NCI-H2171 treated with DMSO at 0.1 percent for 48 hours (cell line): ENCODE measurements around the gene SLC49A4.

Experiments
- DNase-seq: peaks from one replicate; lab custom pipeline; 2025; lab: John Stamatoyannopoulos, UW

SLC49A4 gene

GRCh38 chr3:122908251-122908650, 113.4 kb downstream of the SLC49A4 start:
- DNase-seq, result no peak

DNA sequence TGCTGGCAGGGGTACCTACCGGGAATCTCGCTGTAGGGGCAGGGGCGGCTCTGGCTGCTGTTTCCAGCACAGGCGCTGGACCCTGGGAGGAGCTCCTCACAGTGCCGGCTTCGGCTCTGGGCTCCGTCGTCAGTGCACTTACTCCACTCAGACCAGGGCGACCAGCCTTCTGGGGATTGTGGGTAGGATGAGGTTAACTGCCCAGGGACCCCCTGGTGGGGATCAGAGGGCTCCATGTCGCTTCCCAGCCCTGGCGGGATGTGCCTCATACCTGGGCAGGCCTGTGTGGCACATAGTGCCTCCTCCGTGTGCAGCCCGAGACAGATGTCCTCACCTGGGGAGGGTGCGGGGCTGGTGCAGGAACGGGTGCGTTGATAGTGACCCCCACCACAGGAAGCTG, 117.0 kb downstream of the SLC49A4 start:
- no peak for DNase-seq

- DNase-seq, result no peak
These were observed 118.1 kb downstream of the SLC49A4 start for GRCh38 chr3:122912772-122913538.

DNA sequence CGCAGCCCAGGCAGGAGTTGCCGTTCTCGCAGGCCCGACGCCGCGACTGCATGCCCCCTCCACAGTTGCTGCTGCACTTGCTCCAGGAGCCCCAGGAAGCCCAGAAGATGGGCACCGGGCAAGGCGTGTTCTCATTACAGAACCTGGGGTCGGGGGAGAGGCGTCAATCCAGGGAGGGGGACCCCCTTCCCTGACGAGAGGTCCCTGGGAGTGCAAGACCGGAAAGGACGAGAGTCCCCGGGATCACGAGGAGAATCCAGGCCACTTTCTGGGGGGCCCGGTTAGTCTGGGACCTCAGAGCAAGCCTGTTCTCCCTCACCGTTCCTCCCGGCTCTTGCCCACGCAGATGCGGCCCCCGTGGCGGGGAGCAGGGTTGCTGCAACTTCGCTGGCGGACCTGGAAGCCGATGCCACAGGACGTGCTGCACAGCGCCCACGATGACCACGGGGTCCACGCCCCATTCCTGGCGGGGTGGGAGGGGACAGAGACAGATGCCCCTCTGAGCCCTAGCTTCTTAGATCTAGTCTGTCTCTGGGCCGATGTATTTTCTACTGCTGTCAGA, 118.8 kb downstream of the SLC49A4 start:
- DNase-seq, result no peak

DNA sequence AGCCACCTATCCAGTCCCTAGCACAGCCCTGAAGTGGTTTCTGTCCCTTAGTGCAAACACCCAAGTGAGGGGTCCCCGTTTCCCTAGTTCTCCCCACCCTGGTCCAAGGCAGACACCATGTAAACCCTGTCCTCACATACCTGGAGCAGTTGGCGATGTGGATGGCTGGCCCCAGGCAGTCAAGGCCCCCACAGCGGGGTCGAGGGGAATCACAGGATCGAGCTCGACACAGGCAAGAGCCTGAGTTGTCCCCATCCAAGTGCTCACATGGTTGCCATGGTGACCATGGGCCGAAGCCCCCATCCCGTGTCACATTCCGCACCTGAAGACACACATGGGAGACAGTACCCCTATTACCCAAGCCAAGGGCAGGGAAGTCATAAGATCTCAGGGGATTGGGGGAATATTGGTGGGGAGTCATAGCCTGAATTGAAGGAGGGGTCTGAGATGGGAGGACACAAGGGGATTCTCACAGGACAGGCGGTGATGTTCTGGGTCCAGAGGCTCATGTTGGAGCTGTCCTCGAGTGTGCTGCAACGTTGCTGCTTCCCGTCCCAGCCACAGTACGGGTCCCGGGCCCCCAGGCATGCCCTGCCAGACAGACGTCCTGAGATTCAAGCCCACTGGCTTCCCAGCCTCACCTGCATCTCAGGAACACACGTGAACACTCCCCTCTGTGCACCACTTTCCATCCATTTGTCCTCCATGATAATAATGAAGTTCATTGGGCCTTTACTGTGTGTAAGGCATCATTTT, 120.6 kb downstream of the SLC49A4 start:
- no peak for DNase-seq

DNA sequence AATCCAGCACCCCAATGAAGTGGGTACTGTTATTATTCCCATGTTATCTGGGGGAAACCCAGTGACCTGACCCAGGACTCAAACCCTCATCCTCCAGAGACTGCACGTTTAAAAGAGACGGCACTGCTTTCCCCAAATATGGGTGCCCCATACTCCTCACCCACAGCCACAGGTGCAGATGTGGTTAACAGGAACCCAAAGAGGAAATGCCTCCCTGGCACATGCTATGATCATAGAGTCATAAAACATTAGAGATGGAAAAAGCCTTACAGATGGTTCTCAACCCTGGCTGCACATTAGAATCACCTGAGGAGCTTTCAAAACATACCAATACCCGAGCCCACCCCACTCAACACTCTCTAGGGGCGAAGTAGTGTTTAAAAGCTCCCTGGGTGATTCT, 121.2 kb downstream of the SLC49A4 start:
- no peak for DNase-seq

DNA sequence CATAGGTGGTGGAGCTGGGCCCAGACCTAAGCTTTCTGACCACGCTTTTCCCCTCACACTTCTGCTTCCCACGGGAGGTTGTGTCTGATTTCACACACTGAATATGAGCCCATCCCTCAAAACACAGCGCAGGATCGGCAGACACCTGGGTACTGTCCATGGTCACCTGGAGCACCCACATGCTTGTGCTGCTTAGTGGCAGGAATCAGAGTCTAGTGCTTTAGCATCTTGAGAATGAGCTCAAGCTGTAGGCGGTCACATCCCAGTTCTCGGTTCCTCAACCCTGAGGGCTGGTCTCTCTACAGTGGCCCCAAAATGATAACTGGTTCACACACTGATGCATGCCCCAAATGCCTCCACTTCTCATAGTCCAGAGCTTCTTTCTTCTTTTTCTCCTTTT, 121.7 kb downstream of the SLC49A4 start:
- no peak for DNase-seq

- no peak for DNase-seq
These were observed 122.5 kb downstream of the SLC49A4 start for GRCh38 chr3:122917412-122917811.

- DNase-seq, result no peak
These were observed 123.9 kb downstream of the SLC49A4 start for GRCh38 chr3:122918576-122919290.

GRCh38 chr3:122919291-122919610, 124.4 kb downstream of the SLC49A4 start:
- DNase-seq, result no peak

DNA sequence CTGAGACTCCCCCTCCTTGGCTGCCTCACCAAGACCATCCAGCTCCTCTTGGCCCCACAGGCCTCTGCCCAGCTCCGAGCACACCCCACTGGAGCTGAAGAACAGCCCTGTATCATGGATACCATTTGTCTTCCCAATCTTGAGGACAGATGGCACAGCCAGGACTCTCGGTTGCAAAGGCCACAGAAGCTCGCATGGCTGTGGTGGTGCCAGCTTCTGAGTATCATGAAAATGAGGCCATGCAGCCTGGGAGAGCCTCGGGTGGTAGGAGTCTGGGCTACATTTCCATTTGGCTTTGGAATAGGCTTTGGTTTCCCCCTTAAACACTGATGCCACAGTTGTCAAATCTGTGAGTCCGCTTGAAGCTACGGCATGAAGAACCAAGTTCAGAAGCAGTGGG, 126.1 kb downstream of the SLC49A4 start:
- DNase-seq, result no peak

DNA sequence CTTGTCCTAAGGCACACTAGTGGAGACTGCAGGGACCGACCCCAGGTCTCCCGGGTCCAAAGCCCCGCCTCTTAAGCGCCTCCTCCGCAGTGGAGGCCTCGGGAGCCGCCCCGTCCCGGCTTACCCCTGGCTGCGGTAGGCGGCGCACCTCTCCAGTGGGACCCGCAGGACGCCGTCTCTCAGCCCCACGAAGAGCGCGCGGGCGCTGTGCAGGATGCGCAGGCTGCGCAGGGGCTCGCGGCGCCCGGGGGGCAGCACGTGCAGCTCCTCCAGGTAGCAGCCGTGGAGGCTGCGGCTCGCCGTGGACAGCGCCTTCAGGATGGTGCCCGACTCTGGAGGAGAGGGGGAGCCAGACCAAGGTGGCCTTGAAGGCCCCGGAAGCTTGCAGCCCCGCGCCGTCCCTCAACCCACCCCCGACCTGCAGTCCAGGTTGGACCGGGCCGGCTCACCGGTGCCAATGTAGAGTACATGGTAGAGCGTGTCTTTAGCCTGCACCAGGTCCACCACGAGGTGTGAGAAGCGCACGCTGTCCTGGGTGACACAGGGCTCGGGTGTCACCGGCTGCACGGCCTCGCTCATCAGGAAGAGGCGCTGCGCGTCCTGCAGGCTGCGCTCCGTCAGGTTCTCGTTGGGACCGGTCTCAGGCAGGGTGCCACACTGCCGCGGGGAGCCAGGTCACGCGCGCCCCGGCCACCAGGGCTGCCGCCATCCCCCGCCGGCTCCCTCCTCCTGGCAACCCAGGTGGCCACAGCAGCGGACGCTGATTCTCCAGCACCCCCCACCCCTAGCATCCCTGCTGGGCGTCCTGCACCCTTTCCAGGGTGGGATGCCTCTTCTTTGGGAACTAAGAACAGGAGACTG, 127.2 kb downstream of the SLC49A4 start:
- peak; percentile 25 for DNase-seq

GRCh38 chr3:122923611-122924010, 128.7 kb downstream of the SLC49A4 start:
- DNase-seq, result peak; percentile 25

DNA sequence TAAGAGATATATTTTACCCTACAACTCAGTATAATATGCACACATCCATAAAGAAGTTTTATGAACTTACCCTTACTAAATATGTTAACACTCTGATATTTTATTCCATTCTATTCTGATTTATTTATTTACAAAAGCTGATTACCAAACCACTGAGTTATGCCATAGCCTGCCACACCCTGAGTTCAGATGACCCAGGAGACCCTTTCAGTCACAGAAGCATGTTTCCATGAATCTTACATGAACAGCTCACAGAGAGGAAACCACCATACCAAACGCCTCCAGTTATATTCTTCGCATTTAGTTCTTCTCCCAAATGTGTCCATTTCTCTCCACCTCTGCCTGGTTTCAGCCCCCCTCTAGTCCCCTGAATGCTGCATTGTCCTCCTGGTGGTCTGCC, 129.2 kb downstream of the SLC49A4 start:
- DNase-seq, result no peak

DNA sequence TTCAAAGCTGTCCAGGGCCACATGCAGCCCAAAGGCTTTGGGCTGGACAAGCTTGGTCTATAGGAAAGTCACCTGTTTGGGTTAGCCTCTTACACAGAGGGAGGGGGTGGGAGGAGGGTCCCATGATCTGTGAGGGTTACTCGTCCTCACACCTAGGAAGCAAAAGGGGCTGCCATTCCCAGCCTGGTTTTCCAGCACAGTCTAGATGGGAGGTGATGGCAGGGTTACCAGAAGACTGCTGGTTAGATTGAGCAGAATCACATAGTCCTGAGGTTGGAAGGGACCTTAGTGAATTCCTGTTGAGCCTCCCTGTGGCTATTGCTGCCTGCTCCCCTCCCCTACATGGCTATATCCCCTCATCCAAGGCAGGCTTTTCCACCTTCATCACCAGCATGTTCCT, 130.9 kb downstream of the SLC49A4 start:
- no peak for DNase-seq

DNA sequence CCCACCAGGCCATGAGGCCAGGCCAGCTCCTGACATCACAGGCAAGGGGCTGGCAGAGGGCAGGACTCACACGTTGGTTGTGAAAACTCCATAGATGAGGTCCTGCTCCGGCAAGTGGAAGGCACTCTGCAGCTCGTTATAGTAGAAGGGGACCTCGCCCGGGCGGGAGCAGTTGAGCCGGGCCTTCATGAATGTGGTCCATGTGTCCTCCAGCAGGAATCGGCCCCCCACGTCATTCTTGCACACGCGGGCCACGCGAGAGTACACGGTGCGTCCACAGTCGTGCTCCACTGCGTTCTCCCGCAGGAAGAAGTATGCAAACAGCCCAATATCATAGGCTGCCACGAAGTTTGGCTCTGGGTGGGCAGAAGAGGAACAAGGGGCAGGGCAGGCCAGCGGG, 131.5 kb downstream of the SLC49A4 start:
- DNase-seq, result no peak

- DNase-seq, result no peak
These were observed 131.9 kb downstream of the SLC49A4 start for GRCh38 chr3:122926811-122927210.

- no peak for DNase-seq
These were observed 132.9 kb downstream of the SLC49A4 start for GRCh38 chr3:122927726-122928125.

GRCh38 chr3:122928396-122929187, 133.7 kb downstream of the SLC49A4 start:
- no peak for DNase-seq

- no peak for DNase-seq
These were observed 134.6 kb downstream of the SLC49A4 start for GRCh38 chr3:122929188-122930062.
